Left colon (tissue), 2 donors: Measurements from ENCODE around the gene FKTN. TPM values are rescaled to one million over a fixed set of nuclear protein-coding genes. Genes with fewer than 3 reads are reported as not detected.
"Not testable (repeated sequence)": the region's sequence is repeated elsewhere in the genome, so short reads cannot be mapped to it uniquely, and the experiment has no call there.

Source experiments
- ATAC-seq: fragments of 200-7000 bp; cut with Tn5 transposase; one replicate; pipeline ENCODE4 v1.9.1; 2020; ENCODE audit warnings: mild to moderate bottlenecking, moderate library complexity
- DNase-seq, 2 donors: peaks; one replicate each; pipeline ENCODE4 v3.0.0-alpha.2; 2020
- intact Hi-C, 2 donors: fragments of 100-400 bp; cut with DNase I in 1 of 2; cut with micrococcal nuclease in 1 of 2; formaldehyde crosslinking; loops; one replicate each; pipeline versions ENCODE4 v1.11.2 to v1.14.0; 2022; cut with DNase I, micrococcal nuclease
- long read RNA-seq: library from polyadenylated mRNA; unstranded; transcript quantifications from one replicate; pipeline ENCODE4 v2.0.0, GENCODE V29; 2021
- total RNA-seq, 2 donors: library from RNA; stranded (reverse); fragmentation: NEBNext Ultra II Directional; extraction: Animal tissue kit (Norgen Biotek cat#: 25700); gene quantifications; one replicate each; pipeline ENCODE4 v1.2.1, GENCODE V29; 2021
- donor health status: DM: no; HTN: no; CAD: no.
- donor health status: DM: yes; HTN: yes; CAD: no.

FKTN gene
- 10 to 100 TPM; 11.9 to 15.7 TPM for total RNA-seq
- long read RNA-seq, partial matches to known transcripts = 0 of 5 reads
- long read RNA-seq, other reads (novel, unspliced or antisense) = 4 of 5 reads

DNA sequence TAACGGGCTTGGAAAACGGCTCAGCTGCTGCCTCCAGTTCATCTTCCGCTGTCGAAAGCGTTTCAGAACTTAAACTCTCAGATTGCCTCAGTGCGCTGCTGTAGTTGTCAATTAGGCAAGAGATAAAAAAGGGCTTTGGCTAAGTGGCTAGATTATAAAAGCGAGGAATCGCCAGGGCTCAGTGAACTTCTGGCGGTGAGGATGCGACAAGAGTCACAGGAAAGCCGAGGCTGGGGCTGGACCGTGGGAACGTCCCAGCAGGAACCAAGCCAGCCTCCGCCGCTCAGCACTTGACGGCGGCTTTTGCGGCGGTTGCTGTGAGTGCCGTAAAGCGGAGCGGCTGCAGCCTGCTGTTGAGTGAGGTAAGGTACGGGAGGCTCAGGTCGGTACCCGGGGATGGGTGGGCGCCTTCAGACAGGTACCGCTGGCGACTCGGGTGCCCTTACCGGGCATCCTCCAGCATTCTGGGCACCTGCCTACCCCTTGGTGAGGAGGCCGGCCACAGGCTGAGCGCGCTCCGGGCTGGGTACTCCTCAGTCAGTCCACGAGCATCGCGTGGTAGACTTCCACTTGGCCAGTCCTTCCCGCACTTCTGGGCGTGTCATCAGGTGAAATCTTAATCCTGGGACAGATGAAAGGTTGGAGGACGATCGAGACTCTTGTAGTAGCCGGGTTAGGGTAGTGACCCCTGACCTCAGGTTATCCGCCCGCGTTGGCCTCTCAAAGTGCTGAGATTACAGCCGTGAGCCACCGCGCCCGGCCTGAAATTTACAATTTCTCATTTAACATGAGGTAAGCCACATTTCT is at the start of gene FKTN:
FKTN (plus strand) TSS at position 328 of the 807 bp plus-strand sequence. CDS start 16,902 bp downstream, outside the sequence.
- DNase-seq = peak; percentile 89 to 92
- ATAC-seq = peak; percentile 99
- intact Hi-C loops = no loop called here

DNA sequence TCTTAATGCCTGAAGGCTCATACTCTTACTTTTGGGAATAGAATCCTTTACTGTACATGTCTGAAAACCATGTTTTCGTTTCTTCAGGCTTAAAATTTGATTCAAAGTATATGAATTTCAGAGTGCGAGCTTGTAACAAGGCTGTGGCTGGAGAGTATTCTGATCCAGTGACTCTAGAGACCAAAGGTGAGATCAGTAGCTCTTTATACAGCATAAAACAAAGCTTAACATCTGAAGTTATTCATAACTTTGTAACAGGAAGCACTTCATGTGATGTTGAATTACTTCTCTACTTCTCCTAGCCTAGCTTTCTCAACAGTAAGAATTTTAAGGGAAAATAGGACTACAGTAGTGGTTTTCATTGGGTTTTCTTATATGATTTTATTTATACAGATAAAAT is 49.4 kb upstream of the FKTN start:
- ATAC-seq = peak; percentile 81
- DNase-seq = no peak
- intact Hi-C loops = no loop called here

DNA sequence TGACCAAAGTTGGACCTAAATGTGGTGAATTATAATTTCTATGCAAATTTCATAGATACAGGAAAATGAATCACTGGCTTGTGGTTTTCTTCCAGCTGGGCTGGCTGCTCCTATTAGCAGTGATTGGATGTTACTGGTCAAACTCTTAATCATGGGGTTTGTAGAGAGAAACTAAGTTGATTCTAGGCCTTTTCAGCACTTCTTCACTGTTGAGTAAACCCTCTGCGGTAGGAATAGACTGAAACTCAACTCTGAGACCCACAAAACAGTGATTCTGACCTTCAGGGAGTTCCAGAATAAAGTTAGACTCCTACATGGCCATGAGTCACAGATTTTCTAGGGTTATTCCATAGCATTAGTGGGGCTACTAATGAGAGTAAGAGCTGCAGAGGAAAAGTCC is 47.9 kb upstream of the FKTN start:
- ATAC-seq (no peak), DNase-seq (no peak)
- intact Hi-C loops = no loop called here

DNA sequence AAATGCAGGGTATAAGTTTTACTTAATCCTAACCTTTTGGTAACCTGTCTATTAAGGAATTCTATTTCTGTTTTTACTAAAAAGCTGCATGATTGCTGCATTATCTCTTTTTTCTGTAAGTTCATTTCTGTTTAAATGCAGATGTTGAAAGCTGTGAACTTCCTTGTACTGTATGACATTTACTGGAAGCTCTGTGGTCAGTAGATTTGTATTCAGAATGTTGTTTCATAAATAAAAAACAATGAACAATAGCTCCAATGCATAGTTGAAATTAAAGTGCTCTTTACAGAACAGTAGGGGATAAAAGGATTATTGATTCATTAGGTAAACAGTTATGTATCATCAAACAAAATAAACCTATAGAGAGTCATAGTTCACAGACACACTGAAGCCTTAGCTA is 46.5 kb upstream of the FKTN start:
- no peak for ATAC-seq
- DNase-seq = no peak
- intact Hi-C loops = no loop called here

DNA sequence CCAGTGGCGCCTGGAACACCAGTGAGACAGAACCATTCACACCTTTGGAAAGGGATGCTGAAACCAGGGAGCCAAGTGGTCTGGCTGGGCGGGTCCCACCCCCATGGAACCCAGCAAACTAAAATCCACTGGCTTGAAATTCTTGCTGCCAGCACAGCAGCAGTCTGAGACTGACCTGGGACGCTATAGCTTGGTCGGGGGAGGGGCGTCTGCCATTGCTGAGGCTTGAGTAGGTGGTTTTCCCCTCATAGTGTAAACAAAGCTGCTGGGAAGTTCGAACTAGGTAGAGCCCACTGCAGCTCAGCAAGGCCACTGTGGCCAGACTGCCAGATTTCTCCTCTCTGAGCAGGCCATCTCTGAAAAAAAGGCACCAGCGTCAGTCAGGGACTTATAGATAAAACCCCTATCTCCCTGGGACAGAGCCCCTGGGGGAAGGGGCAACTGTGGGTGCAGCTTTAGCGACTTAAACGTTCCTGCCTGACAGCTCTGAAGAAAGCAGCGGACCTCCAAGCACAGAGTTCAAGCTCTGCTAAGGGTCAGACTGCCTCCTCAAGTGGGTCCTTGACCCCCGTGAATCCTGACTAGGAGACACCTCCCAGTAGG is 42.0 kb upstream of the FKTN start:
- no peak for ATAC-seq
- intact Hi-C loops = no loop called here
- no peak for DNase-seq

DNA sequence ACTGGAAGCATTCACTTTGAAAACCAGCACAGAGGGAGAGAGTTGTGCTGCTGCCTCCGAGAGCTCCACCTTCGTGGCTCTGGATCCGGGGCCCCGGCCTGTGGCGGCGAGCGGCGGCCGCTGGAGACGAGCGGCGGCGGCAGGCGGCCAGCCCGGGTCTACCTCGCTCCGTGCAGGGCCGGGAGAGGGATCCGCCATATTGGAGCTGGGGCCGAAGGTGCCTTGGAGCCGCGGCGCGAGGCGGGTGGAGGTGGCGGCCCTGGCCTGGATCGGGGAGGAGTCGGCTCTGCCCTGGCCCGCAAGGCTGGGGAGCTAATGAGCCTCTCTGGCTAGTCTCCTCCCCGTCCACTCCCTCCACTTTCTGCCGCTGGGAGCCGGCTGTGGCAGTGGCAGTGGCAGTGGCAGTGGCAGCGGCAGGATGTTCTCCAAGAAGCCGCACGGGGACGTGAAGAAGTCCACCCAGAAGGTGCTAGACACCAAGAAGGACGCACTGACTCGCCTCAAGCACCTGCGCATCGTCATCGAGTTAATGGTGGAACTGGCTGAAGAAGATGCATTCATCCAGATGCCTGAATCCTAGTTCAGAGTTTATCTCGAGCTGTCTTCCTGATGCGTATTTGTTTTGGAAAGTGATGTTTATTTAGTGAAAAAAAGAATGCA is 38.1 kb upstream of the FKTN start:
- intact Hi-C loops = not testable (repeated sequence)
- ATAC-seq = peak; percentile 78
- peak in 1 of 2 donors; percentile 19 for DNase-seq

DNA sequence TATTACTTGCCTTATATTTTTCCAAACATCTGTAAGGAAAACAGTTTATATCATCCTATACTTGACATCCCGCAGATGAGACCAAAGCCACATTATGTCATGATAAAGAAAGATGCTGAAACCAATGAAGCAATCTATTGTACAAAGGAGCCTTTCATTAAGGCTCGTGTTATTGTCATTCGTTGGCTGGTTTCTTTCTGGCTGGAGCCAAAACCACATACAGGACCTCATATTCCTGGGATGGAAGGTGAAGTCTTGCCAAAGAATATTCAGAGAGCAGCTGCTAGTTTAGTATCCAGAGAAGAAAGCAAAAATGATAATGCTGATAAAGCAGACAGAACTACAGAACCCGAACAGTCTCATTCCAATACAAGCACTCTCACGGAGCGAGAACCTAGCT is 36.9 kb upstream of the FKTN start:
- DNase-seq, ATAC-seq, intact Hi-C loops: not testable (repeated sequence)

DNA sequence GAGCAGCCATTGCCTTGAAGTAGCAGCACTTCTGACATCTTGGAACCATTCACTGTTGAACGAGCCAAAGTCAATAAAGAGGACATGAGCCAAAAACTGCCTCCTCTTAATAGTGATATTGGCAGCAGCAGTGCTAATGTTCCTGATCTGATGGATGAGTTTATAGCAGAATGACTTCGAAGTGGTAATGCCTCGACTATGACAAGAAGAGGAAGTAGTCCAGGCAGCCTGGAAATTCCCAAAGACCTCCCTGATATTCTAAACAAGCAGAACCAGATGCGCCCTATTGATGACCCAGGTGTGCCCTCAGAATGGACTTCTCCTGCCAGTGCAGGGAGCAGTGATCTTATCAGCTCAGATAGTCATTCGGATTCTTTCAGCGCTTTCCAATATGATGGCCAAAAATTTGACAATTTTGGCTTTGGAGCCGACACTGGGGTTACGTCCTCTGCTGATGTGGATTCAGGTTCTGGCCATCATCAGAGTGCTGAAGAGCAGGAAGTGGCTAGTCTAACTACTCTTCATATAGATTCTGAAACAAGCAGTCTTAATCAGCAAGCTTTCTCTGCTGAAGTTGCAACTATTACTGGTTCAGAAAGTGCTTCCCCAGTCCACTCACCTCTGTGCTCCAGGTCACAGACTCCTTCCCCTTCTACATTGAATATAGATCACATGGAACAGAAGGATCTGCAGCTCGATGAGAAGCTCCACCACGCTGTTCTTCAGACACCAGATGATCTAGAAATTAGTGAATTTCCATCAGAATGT is 35.1 kb upstream of the FKTN start:
- DNase-seq, ATAC-seq, intact Hi-C loops: not testable (repeated sequence)

DNA sequence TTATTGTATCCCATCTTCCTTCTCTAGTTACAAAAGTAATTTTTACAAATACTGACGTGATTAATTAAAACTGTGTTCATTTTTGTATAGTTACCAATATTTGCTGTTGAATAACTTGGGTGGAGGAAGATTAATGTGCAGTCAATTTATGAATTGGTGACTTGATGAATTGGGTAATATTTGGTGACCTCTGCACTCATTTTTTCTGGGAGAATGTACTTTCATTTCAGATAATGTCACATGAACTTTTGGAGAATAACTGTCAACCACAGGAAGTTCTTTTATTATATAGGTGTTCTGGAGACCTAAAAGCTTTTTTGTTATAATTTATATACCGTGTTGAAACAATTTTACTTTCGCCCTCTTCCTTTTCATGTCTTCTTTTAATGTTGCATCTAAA is 26.4 kb upstream of the FKTN start:
- intact Hi-C loops = no loop called here
- DNase-seq (no peak), ATAC-seq (no peak)

DNA sequence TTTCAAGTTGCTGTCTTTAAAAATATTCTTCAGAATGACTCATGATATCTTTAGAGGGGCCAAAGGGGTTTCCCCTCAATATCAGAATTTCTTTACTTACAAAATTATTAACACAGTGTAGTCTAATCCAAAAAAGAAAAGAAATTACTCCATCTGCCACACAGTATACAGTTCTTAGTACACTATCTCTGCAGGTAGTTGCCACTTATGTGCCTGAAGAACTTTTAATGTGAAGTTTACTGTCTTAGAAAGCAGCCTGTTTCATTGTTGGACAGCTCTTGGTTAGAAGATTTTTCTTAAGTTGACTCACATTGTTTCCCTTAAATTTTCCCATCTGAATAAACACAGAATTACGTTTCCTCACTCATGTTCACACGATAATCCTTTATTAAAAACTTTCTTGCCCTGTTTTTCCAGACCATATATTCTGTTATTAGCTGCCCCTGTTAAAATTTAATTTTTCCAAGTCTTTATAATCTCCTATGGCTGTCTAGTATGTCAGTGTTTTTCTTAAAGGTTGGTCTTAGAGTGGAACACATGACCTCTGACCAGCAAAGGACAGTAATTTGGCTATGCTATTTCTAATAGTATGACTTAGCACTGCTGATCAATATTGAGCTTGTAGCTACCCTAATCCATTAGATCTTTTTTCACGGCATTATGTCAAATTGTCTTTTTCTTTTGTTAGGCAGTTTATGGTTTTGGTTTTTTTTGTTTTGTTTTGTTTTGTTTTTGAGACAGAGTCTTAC is 21.8 kb upstream of the FKTN start:
- DNase-seq = no peak
- no peak for ATAC-seq
- intact Hi-C loops = no loop called here

DNA sequence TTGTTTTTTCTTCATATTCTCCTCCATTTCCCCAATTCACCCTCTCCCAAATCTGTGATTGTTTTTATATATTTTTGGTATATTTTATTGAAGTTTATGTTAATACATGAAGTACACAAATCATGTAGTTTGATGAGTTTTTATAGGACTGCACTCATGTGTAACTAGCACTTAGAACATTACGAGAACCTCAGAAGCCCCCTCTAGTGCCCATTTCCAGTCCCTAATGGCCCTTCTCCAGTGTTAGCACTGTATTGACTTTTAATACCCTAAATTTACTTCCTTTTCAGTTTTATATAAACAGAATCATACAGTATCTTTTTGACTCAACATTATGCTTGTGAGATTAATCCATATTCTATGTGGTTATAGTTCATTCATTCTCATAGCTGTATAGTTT is 18.5 kb upstream of the FKTN start:
- intact Hi-C loops = no loop called here
- ATAC-seq = no peak
- no peak for DNase-seq

DNA sequence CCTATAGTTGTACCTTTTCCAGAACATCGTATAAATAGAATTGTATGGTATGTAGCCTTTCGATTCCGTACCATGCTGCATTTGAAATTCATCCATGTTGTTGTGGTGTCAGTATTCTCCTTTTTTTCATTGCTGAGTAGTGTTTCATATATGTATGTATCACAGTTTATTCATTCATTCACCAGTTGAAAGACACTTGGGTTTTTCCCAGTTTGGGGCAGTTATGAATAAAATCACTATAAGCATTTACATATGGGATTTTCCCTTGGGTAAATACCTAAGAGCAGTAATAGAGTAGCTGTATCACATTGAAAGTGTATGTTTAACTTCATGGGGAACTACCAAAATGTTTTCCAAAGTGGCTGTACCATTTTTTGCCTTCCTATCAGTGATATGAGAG is 16.1 kb upstream of the FKTN start:
- DNase-seq (no peak), ATAC-seq (no peak)
- intact Hi-C loops = no loop called here

DNA sequence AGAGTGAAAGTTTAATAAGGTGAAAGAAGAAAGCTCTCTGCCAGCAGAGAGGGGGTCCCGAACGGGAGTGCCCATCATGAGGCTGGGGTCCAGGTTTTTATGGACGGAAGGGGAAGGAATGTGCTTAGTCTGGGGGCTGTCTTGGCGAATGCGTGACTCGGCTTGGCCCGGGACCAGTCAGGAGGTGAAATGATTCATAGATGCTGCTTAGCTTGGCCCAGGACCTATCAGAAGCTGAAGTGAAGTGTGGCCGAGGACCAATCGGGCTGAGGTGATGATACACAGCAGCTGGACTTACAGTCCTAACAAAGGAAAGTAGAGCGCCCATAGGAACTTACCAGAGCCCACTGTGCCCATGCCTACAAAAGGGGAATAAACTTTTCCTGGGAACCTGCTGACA is 3.9 kb upstream of the FKTN start:
- intact Hi-C loops = no loop called here
- ATAC-seq (no peak), DNase-seq (no peak)

DNA sequence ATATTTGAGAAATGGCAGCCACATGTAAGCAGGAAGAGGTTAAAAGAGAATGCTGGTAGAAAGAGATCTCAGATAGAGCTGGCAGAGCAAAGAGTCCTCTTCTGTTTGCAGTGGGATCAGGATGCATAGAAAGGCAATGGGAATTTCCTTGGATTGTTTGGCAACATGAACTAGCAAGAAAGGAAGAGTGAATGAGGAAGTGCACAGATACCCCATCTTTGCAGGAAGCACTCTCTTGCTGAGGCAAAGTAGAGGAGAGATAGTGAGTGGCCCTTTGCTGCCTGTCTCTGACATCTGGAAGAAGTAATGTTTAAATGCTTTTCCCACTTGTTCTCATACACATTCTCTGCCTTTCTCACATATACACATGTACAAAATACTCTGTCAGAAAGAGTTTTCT is 14.5 kb downstream of the FKTN start:
- no peak for DNase-seq
- intact Hi-C loops = no loop called here
- ATAC-seq = no peak

DNA sequence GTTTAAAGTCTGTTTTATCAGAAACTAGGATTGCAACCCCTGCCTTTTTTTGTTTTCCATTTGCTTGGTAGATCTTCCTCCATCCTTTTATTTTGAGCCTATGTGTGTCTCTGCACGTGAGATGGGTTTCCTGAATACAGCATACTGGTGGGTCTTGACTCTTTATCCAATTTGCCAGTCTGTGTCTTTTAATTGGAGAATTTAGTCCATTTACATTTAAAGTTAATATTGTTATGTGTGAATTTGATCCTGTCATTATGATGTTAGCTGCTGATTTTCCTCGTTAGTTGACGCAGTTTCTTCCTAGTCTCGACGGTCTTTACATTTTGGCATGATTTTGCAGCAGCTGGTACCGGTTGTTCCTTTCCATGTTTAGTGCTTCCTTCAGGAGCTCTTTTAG is 22.0 kb downstream of the FKTN start:
- intact Hi-C loops, ATAC-seq, DNase-seq: not testable (repeated sequence)

DNA sequence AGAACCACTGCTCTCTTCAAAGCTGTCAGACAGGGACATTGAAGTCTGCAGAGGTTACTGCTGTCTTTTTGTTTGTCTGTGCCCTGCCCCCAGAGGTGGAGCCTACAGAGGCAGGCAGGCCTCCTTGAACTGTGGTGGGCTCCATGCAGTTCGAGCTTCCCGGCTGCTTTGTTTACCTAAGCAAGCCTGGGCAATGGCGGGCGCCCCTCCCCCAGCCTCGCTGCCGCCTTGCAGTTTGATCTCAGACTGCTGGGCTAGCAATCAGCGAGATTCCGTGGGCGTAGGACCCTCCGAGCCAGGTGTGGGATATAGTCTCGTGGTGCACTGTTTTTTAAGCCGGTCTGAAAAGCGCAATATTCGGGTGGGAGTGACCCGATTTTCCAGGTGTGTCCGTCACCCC is 23.6 kb downstream of the FKTN start:
- intact Hi-C loops, ATAC-seq, DNase-seq: not testable (repeated sequence)

DNA sequence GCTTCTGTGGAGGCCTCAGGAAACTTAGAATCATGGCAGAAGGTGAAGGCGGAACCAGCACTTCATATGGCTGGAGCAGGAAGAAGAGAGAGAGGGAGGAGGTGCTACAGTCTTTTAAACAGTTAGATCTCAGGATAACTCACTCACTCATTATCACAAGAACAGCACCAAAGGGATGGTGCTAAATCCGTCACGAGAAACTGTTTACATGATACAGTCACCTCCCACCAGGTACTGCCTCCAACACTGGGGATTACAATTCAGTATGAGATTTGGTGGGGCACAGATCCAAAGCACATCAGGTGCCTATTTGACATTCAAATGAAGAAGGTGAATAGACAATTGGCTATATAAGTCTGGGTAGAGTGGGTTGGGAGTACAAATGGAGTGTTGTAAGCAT is 35.2 kb downstream of the FKTN start:
- ATAC-seq = no peak
- intact Hi-C loops = no loop called here

More for the DNA sequence above, 35.2 kb downstream of the FKTN start:
- DNase-seq = no peak
